ENCODE results near the gene ZNF132.

Gene ZNF132

GRCh38 chr19:58395220-58395978 lies 44.6 kb downstream of the ZNF132 start, which contains the start of gene RNF225:
TSS of gene RNF225 (plus strand) at chr19:58395656. CDS start at chr19:58396090, 434 bp downstream.
- Histone ChIP-seq H3K9me3 (ENCODE audit: insufficient read depth, low read depth, low read length) (no peaks in the 10 kb centered on the region), H3K4me1 (ENCODE audit: insufficient read depth, low read length) (no peaks in the 10 kb centered on the region), H3K4me3 (ENCODE audit: low read length) (peak within 1 kb of the TSS; percentile 47), H3K36me3 (ENCODE audit: insufficient read depth, low read length) (peaks cover 47% of the 10 kb centered on the region), H3K27ac (ENCODE audit: low read depth, low read length) (no peak within 1 kb of the TSS), H3K27me3 (ENCODE audit: insufficient read depth, low read length) (peaks cover 16% of the 10 kb centered on the region), H3K9ac (ENCODE audit: low read depth, low read length) (peak within 1 kb of the TSS; percentile 51; the same call in 1 of the 2 replicates)
- 55% methylated on average over 21 of the region's 21 CpGs for WGBS

- 85% methylated on average over 3 of the region's 3 CpGs for WGBS
- H3K27ac ChIP-seq (ENCODE audit: low read depth, low read length), result no peak overlapping the region
- no peaks in the 10 kb centered on the region for H3K4me1 ChIP-seq (ENCODE audit: insufficient read depth, low read length)
- H3K4me3 ChIP-seq (ENCODE audit: low read length), result no peak overlapping the region
- H3K36me3 ChIP-seq (ENCODE audit: insufficient read depth, low read length), result peaks cover 51% of the 10 kb centered on the region
- peaks cover 15% of the 10 kb centered on the region for H3K27me3 ChIP-seq (ENCODE audit: insufficient read depth, low read length)
- no peaks in the 10 kb centered on the region for H3K9me3 ChIP-seq (ENCODE audit: insufficient read depth, low read depth, low read length)
- H3K9ac ChIP-seq (ENCODE audit: low read depth, low read length), result no peak overlapping the region
Measured at GRCh38 chr19:58394821-58395219, 45.1 kb downstream of the ZNF132 start.

- Histone ChIP-seq H3K36me3 (ENCODE audit: insufficient read depth, low read length) (peaks cover 60% of the 10 kb centered on the region), H3K27me3 (ENCODE audit: insufficient read depth, low read length) (peaks cover 15% of the 10 kb centered on the region)
Measured at GRCh38 chr19:58393725-58394033, 46.3 kb downstream of the ZNF132 start.

GRCh38 chr19:58392945-58393724 lies 46.8 kb downstream of the ZNF132 start:
- WGBS, result 95% methylated on average over 26 of the region's 26 CpGs
- Histone ChIP-seq H3K27ac (ENCODE audit: low read depth, low read length) (no peak overlapping the region), H3K27me3 (ENCODE audit: insufficient read depth, low read length) (peaks cover 15% of the 10 kb centered on the region), H3K36me3 (ENCODE audit: insufficient read depth, low read length) (peaks cover 65% of the 10 kb centered on the region), H3K4me3 (ENCODE audit: low read length) (no peak overlapping the region), H3K9ac (ENCODE audit: low read depth, low read length) (no peak overlapping the region), H3K9me3 (ENCODE audit: insufficient read depth, low read depth, low read length) (no peaks in the 10 kb centered on the region), H3K4me1 (ENCODE audit: insufficient read depth, low read length) (peaks cover 2% of the 10 kb centered on the region; the same call in 1 of the 2 replicates)

More at GRCh38 chr19:58393725-58394033, 46.3 kb downstream of the ZNF132 start:
- Histone ChIP-seq H3K9ac (ENCODE audit: low read depth, low read length) (no peak overlapping the region), H3K9me3 (ENCODE audit: insufficient read depth, low read depth, low read length) (no peaks in the 10 kb centered on the region), H3K4me1 (ENCODE audit: insufficient read depth, low read length) (no peaks in the 10 kb centered on the region), H3K4me3 (ENCODE audit: low read length) (no peak overlapping the region), H3K27ac (ENCODE audit: low read depth, low read length) (no peak overlapping the region)
- 91% methylated on average over 4 of the region's 4 CpGs for WGBS

GRCh38 chr19:58388175-58388526 lies 51.8 kb downstream of the ZNF132 start:
- Histone ChIP-seq H3K27me3 (ENCODE audit: insufficient read depth, low read length) (no peaks in the 10 kb centered on the region), H3K36me3 (ENCODE audit: insufficient read depth, low read length) (peaks cover 48% of the 10 kb centered on the region), H3K4me1 (ENCODE audit: insufficient read depth, low read length) (peaks cover 15% of the 10 kb centered on the region), H3K9ac (ENCODE audit: low read depth, low read length) (peak overlapping the region; percentile 92; the same call in 1 of the 2 replicates), H3K9me3 (ENCODE audit: insufficient read depth, low read depth, low read length) (no peaks in the 10 kb centered on the region), H3K4me3 (ENCODE audit: low read length) (peak overlapping the region; percentile 80), H3K27ac (ENCODE audit: low read depth, low read length) (no peak overlapping the region)
- WGBS, result 92% methylated on average over 2 of the region's 3 CpGs

DNA sequence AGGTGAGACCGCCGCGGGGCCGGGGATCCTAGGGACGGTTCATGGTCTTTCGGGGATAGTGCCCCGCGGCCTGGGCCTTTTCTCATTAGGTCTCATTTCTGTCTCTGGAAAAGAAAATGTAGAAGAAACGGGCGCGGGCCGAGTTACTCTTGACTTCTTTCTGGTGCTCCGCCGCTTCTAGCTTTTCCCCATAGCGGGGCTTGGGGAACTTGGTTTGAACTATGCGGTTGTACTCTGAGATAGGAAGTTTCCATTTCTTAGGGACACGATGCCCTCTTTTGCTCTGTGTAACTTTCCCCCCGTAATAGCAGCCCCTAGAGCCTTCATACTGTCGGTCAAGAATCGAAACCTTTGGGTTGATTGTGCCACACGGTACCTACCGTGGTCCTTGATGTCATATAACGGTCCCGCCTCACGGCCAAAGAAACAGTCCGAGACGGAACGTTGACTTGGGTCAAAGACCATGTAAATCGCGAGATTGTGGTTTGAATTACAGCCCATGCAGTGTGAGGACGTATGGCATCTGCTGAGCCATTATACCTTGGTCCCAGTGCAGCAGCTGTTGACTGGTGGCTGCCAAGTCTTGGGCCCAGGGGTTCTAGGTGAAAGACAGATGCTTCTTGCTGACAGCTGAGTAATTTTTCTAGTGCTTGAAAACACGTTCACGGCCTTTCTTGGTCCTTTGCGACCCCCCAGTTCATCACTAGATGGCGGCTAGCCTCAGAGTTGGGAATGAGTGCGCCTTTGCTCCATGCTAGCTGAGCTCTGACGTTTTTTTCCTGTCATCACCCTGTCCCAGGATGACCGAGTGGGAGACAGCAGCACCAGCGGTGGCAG lies 52.4 kb downstream of the ZNF132 start:
- Histone ChIP-seq H3K36me3 (ENCODE audit: insufficient read depth, low read length) (peaks cover 42% of the 10 kb centered on the region), H3K27ac (ENCODE audit: low read depth, low read length) (peak overlapping the region; percentile 66), H3K9ac (ENCODE audit: low read depth, low read length) (peak overlapping the region; percentile 92), H3K27me3 (ENCODE audit: insufficient read depth, low read length) (no peaks in the 10 kb centered on the region), H3K9me3 (ENCODE audit: insufficient read depth, low read depth, low read length) (no peaks in the 10 kb centered on the region), H3K4me3 (ENCODE audit: low read length) (peak overlapping the region; percentile 80), H3K4me1 (ENCODE audit: insufficient read depth, low read length) (peaks cover 15% of the 10 kb centered on the region)
- WGBS, result 9% methylated on average over 39 of the region's 39 CpGs

- Histone ChIP-seq H3K4me3 (ENCODE audit: low read length) (peak within 1 kb of the TSS; percentile 80), H3K36me3 (ENCODE audit: insufficient read depth, low read length) (peaks cover 34% of the 10 kb centered on the region), H3K9me3 (ENCODE audit: insufficient read depth, low read depth, low read length) (no peaks in the 10 kb centered on the region), H3K9ac (ENCODE audit: low read depth, low read length) (peak within 1 kb of the TSS; percentile 99), H3K4me1 (ENCODE audit: insufficient read depth, low read length) (peaks cover 15% of the 10 kb centered on the region), H3K27ac (ENCODE audit: low read depth, low read length) (peak within 1 kb of the TSS; percentile 100), H3K27me3 (ENCODE audit: insufficient read depth, low read length) (no peaks in the 10 kb centered on the region)
- WGBS, result under 1% methylated on average over 63 of the region's 64 CpGs
Measured at GRCh38 chr19:58386576-58387337, 53.2 kb downstream of the ZNF132 start, which contains the start of gene RPS5. TSS of gene RPS5 (plus strand) at chr19:58387269. CDS start at chr19:58388138, 869 bp downstream.

DNA sequence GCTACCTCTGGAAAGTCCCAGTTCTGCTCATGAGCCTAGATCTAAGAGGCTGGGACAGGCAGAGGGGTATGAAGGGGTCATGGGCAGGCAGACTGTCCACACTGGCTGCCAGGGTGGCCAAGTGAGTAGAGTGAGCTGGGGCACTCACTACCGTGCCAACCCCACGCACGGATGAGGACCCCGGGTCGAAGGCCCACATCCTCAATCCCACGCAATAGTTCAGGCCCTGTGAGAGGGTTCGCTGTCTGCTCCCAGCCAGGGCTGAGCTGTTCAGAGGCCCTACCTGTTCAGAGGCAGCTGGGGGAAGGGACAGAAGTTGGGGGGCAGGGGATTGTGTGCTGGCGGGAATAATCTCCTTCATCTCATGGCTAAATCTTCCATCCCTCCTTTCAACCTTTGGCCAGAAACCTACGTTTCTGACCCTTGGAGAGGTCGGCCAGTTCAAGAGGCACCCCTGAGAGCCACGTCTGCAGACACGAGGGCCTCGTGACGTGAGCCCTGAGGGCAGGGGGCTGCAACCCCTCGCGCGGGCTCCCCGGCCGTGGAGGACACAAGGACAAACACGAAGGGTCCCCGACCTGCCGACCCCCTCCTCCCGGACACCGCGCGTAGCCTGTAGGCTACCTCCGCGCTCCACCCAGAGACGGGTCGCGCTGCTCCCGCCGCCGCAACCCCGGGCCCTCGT lies 53.9 kb downstream of the ZNF132 start:
- 14% methylated on average over 35 of the region's 36 CpGs for WGBS

GRCh38 chr19:58385313-58385890 lies 54.6 kb downstream of the ZNF132 start:
- Histone ChIP-seq H3K4me1 (ENCODE audit: insufficient read depth, low read length) (peaks cover 15% of the 10 kb centered on the region), H3K36me3 (ENCODE audit: insufficient read depth, low read length) (peaks cover 21% of the 10 kb centered on the region), H3K9ac (ENCODE audit: low read depth, low read length) (peak overlapping the region; percentile 99), H3K27me3 (ENCODE audit: insufficient read depth, low read length) (no peaks in the 10 kb centered on the region), H3K27ac (ENCODE audit: low read depth, low read length) (peak overlapping the region; percentile 100), H3K4me3 (ENCODE audit: low read length) (peak overlapping the region; percentile 80), H3K9me3 (ENCODE audit: insufficient read depth, low read depth, low read length) (no peaks in the 10 kb centered on the region)
- WGBS, result 88% methylated on average over 9 of the region's 9 CpGs

More for the DNA sequence above, 53.9 kb downstream of the ZNF132 start:
- Histone ChIP-seq H3K4me1 (ENCODE audit: insufficient read depth, low read length) (peaks cover 15% of the 10 kb centered on the region), H3K9ac (ENCODE audit: low read depth, low read length) (peak overlapping the region; percentile 99), H3K4me3 (ENCODE audit: low read length) (peak overlapping the region; percentile 80), H3K36me3 (ENCODE audit: insufficient read depth, low read length) (peaks cover 27% of the 10 kb centered on the region), H3K9me3 (ENCODE audit: insufficient read depth, low read depth, low read length) (no peaks in the 10 kb centered on the region), H3K27ac (ENCODE audit: low read depth, low read length) (peak overlapping the region; percentile 100), H3K27me3 (ENCODE audit: insufficient read depth, low read length) (no peaks in the 10 kb centered on the region)

Measured in HUES64 (cell line).